Stimulated activated effector memory CD8-positive, alpha-beta T cell treated with anti-CD3 and anti-CD28 coated beads, Interleukin-12 subunit alpha, Interleukin-12 subunit beta, amount 100 ng/mL, for 72 hours (primary cell): ENCODE results near the gene SIM1.

Source experiments
- ATAC-seq: fragments of 150-1000 bp; cut with Tn5 transposase; 2 replicates; pipeline ENCODE4 v1.10.0; 2021
- DNase-seq, 2 donors: peaks; one replicate each; pipeline ENCODE4 v3.0.0; 2021 to 2022; ENCODE audit warnings: low spot score in 2 of 2
- H3K27ac Mint-ChIP-seq: one replicate; pipeline ENCODE4 v1.8.0; 2022; ENCODE audit warnings: mild to moderate bottlenecking, mixed read lengths
- H3K36me3 Mint-ChIP-seq: one replicate; pipeline ENCODE4 v1.8.0; 2022; ENCODE audit warnings: mild to moderate bottlenecking, mixed read lengths
- H3K4me1 Mint-ChIP-seq: one replicate; pipeline ENCODE4 v1.8.0; 2022; ENCODE audit warnings: mixed read lengths
- H3K4me3 Mint-ChIP-seq: one replicate; pipeline ENCODE4 v1.8.0; 2022; ENCODE audit warnings: mild to moderate bottlenecking, mixed read lengths
- H3K9me3 Mint-ChIP-seq: one replicate; pipeline ENCODE4 v1.8.0; 2022; ENCODE audit warnings: mixed read lengths

The SIM1 gene

GRCh38 chr6:100482698-100483097, 18.0 kb upstream of the SIM1 start:
- H3K4me3 Mint-ChIP-seq = no peak overlapping the region

GRCh38 chr6:100479179-100480035, 14.7 kb upstream of the SIM1 start:
- Mint-ChIP-seq H3K4me3 (no peak overlapping the region), H3K4me1 (no peaks in the 10 kb centered on the region)

More at GRCh38 chr6:100482698-100483097, 18.0 kb upstream of the SIM1 start:
- Mint-ChIP-seq H3K9me3 (no peaks in the 10 kb centered on the region), H3K36me3 (no peaks in the 10 kb centered on the region), H3K4me1 (no peaks in the 10 kb centered on the region), H3K27ac (no peak overlapping the region)
- DNase-seq (no peak), ATAC-seq (no peak)

DNA sequence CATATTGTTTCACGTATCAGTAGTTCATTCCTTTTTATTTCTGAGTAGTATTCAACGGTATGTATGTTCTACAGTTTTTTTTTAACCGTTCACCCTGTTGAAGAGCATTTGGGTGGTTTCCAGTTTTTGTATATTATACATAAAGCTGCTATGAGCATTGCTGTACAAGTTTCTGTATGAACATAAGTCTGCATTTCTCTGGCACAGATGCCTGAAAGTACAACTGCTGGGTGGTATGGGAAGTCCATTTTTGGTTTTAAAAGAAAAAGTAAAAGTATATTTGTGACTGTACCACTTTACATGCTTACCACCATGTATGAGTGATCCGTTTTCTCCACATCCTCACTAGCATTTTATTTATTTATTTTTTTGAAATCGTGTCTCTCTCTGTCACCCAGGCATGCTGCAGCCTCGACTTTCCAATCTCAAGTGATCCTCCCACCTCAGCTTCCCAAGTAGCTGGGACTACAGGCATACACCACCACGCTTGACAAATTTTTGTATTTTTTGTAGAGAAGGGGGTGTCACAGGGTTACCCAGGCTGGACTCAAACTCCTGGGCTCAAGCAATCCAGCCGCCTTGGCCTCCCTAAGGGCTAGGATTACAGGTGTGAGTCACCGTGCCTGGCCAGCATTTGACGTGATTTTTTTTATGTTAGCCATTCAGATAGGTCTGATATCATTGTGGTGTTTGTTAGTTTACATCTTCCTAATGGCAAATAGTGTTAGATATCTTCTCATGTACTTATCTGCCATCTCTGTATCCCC, 11.0 kb upstream of the SIM1 start:
- no peaks in the 10 kb centered on the region for H3K9me3 Mint-ChIP-seq

More at GRCh38 chr6:100479179-100480035, 14.7 kb upstream of the SIM1 start:
- ATAC-seq (no peak), DNase-seq (no peak)
- Mint-ChIP-seq H3K36me3 (no peaks in the 10 kb centered on the region), H3K9me3 (no peaks in the 10 kb centered on the region), H3K27ac (no peak overlapping the region)

DNA sequence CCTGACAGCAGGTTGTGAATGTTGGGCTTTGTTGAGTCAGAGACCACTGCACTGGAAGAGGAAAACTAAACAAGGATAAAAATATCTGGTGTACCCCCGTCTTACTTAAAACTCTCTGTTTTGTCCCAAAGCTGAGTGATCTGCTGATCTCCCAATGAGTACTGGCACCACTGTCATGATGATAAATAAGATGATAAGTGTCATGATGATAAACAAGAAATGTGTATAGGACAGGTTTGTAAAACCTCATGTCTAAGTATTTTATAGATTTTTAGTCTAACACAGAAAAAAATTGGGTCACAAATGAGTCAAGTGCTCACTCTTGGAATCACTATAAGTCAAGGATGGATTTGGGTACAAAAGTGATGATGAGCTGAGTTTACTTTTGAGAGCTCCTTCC, 8.5 kb upstream of the SIM1 start:
- no peaks in the 10 kb centered on the region for H3K4me1 Mint-ChIP-seq
- DNase-seq (no peak), ATAC-seq (peak; percentile 47)
- no peak overlapping the region for H3K27ac Mint-ChIP-seq
- no peaks in the 10 kb centered on the region for H3K36me3 Mint-ChIP-seq
- no peaks in the 10 kb centered on the region for H3K9me3 Mint-ChIP-seq
- H3K4me3 Mint-ChIP-seq = no peak overlapping the region

More for the DNA sequence above, 11.0 kb upstream of the SIM1 start:
- Mint-ChIP-seq H3K4me1 (no peaks in the 10 kb centered on the region), H3K36me3 (no peaks in the 10 kb centered on the region), H3K4me3 (no peak overlapping the region), H3K27ac (no peak overlapping the region)
- DNase-seq (peak in 1 of 2 donors; percentile 50), ATAC-seq (peak; percentile 78)

- Mint-ChIP-seq H3K9me3 (no peaks in the 10 kb centered on the region), H3K36me3 (no peaks in the 10 kb centered on the region), H3K4me3 (no peak overlapping the region), H3K27ac (no peak overlapping the region), H3K4me1 (no peaks in the 10 kb centered on the region)
- ATAC-seq (peak; percentile 80), DNase-seq (peak in 1 of 2 donors; percentile 58)
Measured at GRCh38 chr6:100472674-100473073, 8.0 kb upstream of the SIM1 start.

GRCh38 chr6:100470422-100471120, 5.8 kb upstream of the SIM1 start:
- no peak for DNase-seq
- H3K4me3 Mint-ChIP-seq = no peak overlapping the region
- no peak overlapping the region for H3K27ac Mint-ChIP-seq
- H3K36me3 Mint-ChIP-seq = no peaks in the 10 kb centered on the region
- H3K4me1 Mint-ChIP-seq = peaks cover 14% of the 10 kb centered on the region
- no peak for ATAC-seq
- H3K9me3 Mint-ChIP-seq = no peaks in the 10 kb centered on the region

DNA sequence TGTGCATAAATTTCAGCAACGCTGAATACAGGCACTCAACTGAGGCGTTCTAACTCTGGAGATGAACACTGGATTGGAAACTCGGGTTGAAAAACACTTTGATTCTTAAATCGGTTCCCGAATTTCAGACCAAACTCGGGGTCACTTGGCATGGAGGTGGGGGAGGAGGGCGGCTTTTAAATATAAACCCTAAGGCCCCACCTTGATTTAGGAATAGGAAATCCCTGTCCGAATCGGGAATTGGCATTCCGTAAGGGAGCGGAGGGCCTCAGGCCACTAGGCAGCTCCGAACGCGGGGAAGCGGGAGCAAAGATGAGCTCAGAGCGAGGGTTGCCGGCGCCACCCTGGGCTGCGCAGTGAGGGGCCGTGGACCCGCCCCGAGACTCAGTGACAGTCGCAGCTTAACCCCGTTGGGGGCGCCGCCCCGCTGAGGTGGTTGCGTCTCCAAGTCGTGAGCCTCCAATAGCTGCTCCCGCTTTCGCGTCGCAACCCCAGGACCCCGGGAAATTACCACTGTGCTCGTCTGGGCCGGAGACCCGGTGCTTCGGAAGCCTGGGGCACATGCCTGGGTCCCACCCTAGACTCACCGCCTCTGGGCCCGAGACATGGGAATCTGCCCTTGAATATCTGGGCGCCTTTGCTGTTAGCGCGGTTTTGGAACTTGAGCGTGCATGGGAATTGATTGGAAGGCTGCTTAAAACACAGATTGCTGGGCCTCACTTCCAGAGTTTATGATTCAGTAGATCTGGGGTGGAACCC, 4.6 kb upstream of the SIM1 start:
- Mint-ChIP-seq H3K27ac (no peak overlapping the region), H3K4me3 (no peak overlapping the region), H3K36me3 (no peaks in the 10 kb centered on the region), H3K9me3 (no peaks in the 10 kb centered on the region), H3K4me1 (peaks cover 14% of the 10 kb centered on the region)
- ATAC-seq (no peak), DNase-seq (no peak)

GRCh38 chr6:100468016-100468622, 3.4 kb upstream of the SIM1 start:
- no peak overlapping the region for H3K4me3 Mint-ChIP-seq
- H3K27ac Mint-ChIP-seq = no peak overlapping the region
- peaks cover 14% of the 10 kb centered on the region for H3K4me1 Mint-ChIP-seq
- H3K36me3 Mint-ChIP-seq = no peaks in the 10 kb centered on the region
- ATAC-seq (no peak), DNase-seq (no peak)
- no peaks in the 10 kb centered on the region for H3K9me3 Mint-ChIP-seq

DNA sequence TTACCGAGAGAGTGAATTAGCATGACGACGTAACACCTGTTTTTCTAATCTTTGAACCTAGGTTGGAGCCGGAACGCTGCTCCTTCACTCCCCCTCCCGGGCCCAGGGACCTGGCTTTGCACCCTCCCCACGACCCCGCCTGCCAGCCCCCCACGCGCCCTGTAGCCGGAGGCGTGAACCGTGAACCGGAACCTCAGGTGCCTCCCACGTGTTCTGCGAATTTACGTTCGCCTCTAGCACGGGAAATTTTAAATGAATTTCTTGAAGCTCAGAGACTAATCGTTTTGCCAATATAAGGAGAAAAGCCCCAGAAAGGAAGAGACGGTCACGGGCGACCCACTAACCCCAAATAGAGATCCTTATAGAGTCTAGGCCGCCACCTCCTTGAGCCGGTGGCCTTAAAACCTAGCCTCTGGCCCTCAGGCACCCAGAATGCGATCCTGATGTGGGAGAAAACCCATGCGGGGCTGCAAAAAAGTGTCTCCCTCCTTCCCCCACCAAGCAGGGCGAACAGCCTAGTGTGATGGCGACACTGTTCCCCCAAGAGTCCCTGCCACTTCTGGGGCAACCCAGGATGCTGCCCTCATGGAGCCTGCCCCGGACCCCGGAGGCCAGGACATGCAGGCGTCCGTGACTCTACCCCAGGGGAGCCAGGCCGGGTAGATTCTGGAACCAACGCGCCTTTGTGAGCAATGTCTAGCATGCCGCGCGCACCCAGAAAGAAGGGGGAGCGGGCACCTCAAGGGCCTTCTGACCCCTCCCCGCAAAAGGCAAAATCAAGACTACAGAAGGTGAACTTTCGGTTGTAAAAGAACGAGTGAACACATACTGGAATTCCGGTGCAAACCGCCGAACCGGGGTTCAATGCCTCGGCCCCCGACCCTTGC, 2.7 kb upstream of the SIM1 start:
- H3K27ac Mint-ChIP-seq = no peak overlapping the region
- H3K36me3 Mint-ChIP-seq = no peaks in the 10 kb centered on the region
- DNase-seq (peak in 1 of 2 donors; percentile 48), ATAC-seq (no peak)
- H3K4me3 Mint-ChIP-seq = no peak overlapping the region
- peaks cover 14% of the 10 kb centered on the region for H3K4me1 Mint-ChIP-seq
- no peaks in the 10 kb centered on the region for H3K9me3 Mint-ChIP-seq

DNA sequence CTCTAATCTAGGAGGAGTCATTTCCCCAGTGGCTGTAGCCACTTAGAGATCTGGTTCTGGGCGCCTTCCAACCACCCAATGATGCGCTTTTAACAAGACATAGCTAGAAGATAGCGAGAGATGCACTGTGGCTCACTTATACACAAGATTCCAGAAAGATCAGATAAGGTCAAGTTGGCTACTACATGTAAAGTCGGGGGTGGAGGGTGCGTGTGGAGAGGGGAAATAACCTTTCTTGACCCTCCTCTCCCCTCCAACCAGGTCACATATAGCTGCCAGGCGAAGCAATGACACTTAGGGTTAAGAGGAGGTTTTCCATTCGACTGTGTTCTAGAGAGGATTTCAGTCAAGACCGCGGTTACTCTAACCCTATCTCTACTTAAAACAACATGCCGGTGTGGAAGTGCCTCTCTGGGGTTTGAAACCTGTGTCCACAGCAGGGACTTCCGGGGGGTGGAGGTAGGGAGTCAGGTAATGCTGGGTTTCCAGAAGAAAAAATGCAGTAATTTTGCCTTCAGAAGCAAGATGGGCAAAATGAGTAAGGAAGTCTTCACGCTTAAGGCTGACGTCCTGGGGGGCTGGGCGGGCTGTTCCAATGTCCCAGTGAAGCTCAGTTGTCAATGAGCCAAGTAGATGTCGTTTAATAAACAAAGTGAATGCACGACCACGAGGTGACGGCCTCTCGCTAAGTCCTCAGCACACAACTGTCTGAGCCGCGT, 1.8 kb upstream of the SIM1 start:
- H3K36me3 Mint-ChIP-seq = no peaks in the 10 kb centered on the region
- H3K4me1 Mint-ChIP-seq = peaks cover 22% of the 10 kb centered on the region
- H3K4me3 Mint-ChIP-seq = no peak overlapping the region
- ATAC-seq (no peak), DNase-seq (peak in 1 of 2 donors; percentile 49)
- no peaks in the 10 kb centered on the region for H3K9me3 Mint-ChIP-seq
- H3K27ac Mint-ChIP-seq = no peak overlapping the region

GRCh38 chr6:100465701-100466409, 1.1 kb upstream of the SIM1 start:
- H3K4me1 Mint-ChIP-seq = peaks cover 26% of the 10 kb centered on the region
- H3K36me3 Mint-ChIP-seq = no peaks in the 10 kb centered on the region
- DNase-seq (no peak), ATAC-seq (no peak)
- H3K27ac Mint-ChIP-seq = no peak overlapping the region
- H3K4me3 Mint-ChIP-seq = no peak overlapping the region
- H3K9me3 Mint-ChIP-seq = no peaks in the 10 kb centered on the region

DNA sequence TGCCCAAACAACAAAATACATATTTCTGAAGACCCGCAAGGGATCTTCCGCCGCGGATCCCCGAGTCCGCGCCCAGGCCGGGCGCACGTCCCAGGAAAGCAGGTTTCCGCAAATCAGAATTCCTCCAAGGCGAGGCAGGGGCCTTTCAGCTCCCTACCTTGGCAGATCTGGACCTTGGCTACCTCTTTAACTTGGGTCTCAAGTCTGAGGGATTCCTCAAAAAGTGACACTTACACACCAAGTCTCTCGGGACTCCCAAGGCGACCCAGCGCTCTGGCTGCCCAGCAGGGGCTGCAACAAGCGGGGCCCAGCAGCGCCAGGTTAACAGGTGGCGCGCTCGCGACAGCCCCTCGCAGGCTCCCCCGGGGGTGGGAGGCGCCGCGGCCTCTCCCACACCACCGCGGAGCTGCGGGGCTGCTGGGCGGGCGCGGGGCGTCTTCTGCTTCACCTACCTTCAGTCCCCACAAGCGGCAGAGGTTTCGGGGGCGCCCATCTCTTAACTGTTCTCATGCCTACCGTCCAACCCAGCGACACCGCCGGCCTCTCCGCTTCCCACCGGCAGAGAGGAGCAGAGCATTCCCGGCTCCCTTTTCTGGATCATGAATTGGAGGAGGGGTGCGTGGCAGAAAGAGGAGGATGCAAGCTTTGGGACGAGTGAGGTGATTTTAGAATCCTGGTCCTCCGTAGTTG, 414 bp downstream of the SIM1 start:
- Mint-ChIP-seq H3K36me3 (no peaks in the 10 kb centered on the region), H3K4me3 (peak overlapping the region; percentile 17), H3K27ac (no peak overlapping the region), H3K9me3 (no peaks in the 10 kb centered on the region), H3K4me1 (peaks cover 26% of the 10 kb centered on the region)
- ATAC-seq = no peak
- DNase-seq = no peak
